Measurements from ENCODE around the gene ZHX3.

ZHX3 gene

GRCh38 chr20:41169791-41170351 lies 147.7 kb downstream of the ZHX3 start:
- TF ChIP-seq POLR2A (IDR thresholded peaks at IDR 0.05; ENCODE audit: extremely low read depth, insufficient read length) = no peak
- TF ChIP-seq MYC (IDR thresholded peaks at IDR 0.05; ENCODE audit: low read depth, low read length) = no peak
- TF ChIP-seq CTCF (IDR thresholded peaks at IDR 0.05; ENCODE audit: low read depth, low read length) = no peak
- no peak for TF ChIP-seq MAX (IDR thresholded peaks at IDR 0.05; ENCODE audit: low read depth, low read length)
- H3K4me3 ChIP-seq (ENCODE audit: low read depth, low read length) = no peak overlapping the region
- DNase-seq (ENCODE audit: low read depth) = no peak

GRCh38 chr20:41169162-41169690 lies 148.3 kb downstream of the ZHX3 start:
- DNase-seq (ENCODE audit: low read depth) = no peak

GRCh38 chr20:41168281-41169161 lies 149.0 kb downstream of the ZHX3 start:
- no peak for TF ChIP-seq POLR2A (IDR thresholded peaks at IDR 0.05; ENCODE audit: extremely low read depth, insufficient read length)
- no peak for TF ChIP-seq MAX (IDR thresholded peaks at IDR 0.05; ENCODE audit: low read depth, low read length)
- no peak for TF ChIP-seq MYC (IDR thresholded peaks at IDR 0.05; ENCODE audit: low read depth, low read length)
- TF ChIP-seq CTCF (IDR thresholded peaks at IDR 0.05; ENCODE audit: low read depth, low read length) = no peak
- H3K4me3 ChIP-seq (ENCODE audit: low read depth, low read length) = no peak overlapping the region
- DNase-seq (ENCODE audit: low read depth) = no peak

More at GRCh38 chr20:41169162-41169690, 148.3 kb downstream of the ZHX3 start:
- no peak for TF ChIP-seq MAX (IDR thresholded peaks at IDR 0.05; ENCODE audit: low read depth, low read length)
- no peak for TF ChIP-seq MYC (IDR thresholded peaks at IDR 0.05; ENCODE audit: low read depth, low read length)
- no peak for TF ChIP-seq CTCF (IDR thresholded peaks at IDR 0.05; ENCODE audit: low read depth, low read length)
- no peak for TF ChIP-seq POLR2A (IDR thresholded peaks at IDR 0.05; ENCODE audit: extremely low read depth, insufficient read length)
- no peak overlapping the region for H3K4me3 ChIP-seq (ENCODE audit: low read depth, low read length)

- TF ChIP-seq MYC (IDR thresholded peaks at IDR 0.05; ENCODE audit: low read depth, low read length) (0 out of 2 replicates have a peak, but pooled peaks have one; percentile 27), CTCF (IDR thresholded peaks at IDR 0.05; ENCODE audit: low read depth, low read length) (no peak), MAX (IDR thresholded peaks at IDR 0.05; ENCODE audit: low read depth, low read length) (no peak), POLR2A (IDR thresholded peaks at IDR 0.05; ENCODE audit: extremely low read depth, insufficient read length) (no peak)
- no peak overlapping the region for H3K4me3 ChIP-seq (ENCODE audit: low read depth, low read length)
- peak; percentile 89 for DNase-seq (ENCODE audit: low read depth)
Measured at GRCh38 chr20:41167481-41168253, 149.9 kb downstream of the ZHX3 start.

- TF ChIP-seq POLR2A (IDR thresholded peaks at IDR 0.05; ENCODE audit: extremely low read depth, insufficient read length) (no peak), CTCF (IDR thresholded peaks at IDR 0.05; ENCODE audit: low read depth, low read length) (no peak), MYC (IDR thresholded peaks at IDR 0.05; ENCODE audit: low read depth, low read length) (no peak), MAX (IDR thresholded peaks at IDR 0.05; ENCODE audit: low read depth, low read length) (no peak)
- no peak overlapping the region for H3K4me3 ChIP-seq (ENCODE audit: low read depth, low read length)
Measured at GRCh38 chr20:41167118-41167470, 150.4 kb downstream of the ZHX3 start.

More at GRCh38 chr20:41167118-41167470, 150.4 kb downstream of the ZHX3 start:
- DNase-seq (ENCODE audit: low read depth) = no peak
